NCI-H446 (cell line): ENCODE data around the gene ARV1.
"Not testable (repeated sequence)": the region's sequence is repeated elsewhere in the genome, so short reads cannot be mapped to it uniquely, and the experiment has no call there.

Experiments
- DNase-seq, 2 experiments: peaks; one replicate each; lab custom pipeline; 2025; lab: John Stamatoyannopoulos, UW

ARV1 gene

DNA sequence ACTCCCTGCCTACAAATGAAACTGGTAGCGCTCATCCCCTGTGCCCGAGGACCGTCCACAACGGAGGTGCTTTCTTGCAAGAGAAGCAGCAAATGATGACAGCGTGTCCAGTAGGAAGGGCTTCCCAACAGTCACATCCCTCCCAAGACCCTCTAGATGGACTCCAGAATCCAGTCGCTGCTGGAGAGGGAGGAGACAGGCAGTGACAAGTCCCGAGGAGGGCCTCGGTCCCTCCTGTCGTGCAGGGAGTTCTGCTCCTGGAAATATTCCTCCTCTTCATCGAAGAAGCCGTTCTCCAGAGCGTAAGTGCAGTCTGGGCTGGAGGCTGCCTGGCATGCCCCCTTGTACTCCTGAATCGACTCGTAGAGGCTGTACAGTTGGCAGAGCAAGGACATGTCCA is 40.8 kb downstream of the ARV1 start:
- no peak for DNase-seq

- DNase-seq = no peak
Observed at GRCh38 chr1:231020139-231020601, 41.3 kb downstream of the ARV1 start.

GRCh38 chr1:231020816-231021215 is 41.9 kb downstream of the ARV1 start:
- DNase-seq = no peak

GRCh38 chr1:231021540-231022031 is 42.7 kb downstream of the ARV1 start:
- DNase-seq = no peak

DNA sequence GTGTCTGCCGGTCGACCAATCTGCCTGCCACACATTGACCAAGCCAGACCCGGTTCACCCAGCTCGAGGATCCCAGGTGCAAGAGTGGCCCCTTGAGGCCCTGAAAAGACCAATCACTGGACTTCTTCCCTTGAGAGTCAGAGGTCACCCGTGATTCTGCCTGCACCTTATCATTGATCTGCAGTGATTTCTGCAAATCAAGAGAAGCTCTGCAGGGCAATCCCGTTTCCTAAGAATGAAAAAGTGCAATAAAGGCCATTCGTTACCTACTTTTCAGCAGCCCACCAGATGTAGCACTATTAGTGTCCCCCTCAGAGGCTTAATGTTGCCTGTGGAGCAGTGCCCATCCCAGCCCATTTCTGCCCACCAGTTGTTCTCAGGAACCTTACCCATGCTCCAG is 43.6 kb downstream of the ARV1 start:
- not testable (repeated sequence) for DNase-seq

- no peak for DNase-seq
Observed at GRCh38 chr1:231023150-231023549, 44.3 kb downstream of the ARV1 start.

GRCh38 chr1:231026576-231026975 is 47.7 kb downstream of the ARV1 start:
- DNase-seq = no peak

DNA sequence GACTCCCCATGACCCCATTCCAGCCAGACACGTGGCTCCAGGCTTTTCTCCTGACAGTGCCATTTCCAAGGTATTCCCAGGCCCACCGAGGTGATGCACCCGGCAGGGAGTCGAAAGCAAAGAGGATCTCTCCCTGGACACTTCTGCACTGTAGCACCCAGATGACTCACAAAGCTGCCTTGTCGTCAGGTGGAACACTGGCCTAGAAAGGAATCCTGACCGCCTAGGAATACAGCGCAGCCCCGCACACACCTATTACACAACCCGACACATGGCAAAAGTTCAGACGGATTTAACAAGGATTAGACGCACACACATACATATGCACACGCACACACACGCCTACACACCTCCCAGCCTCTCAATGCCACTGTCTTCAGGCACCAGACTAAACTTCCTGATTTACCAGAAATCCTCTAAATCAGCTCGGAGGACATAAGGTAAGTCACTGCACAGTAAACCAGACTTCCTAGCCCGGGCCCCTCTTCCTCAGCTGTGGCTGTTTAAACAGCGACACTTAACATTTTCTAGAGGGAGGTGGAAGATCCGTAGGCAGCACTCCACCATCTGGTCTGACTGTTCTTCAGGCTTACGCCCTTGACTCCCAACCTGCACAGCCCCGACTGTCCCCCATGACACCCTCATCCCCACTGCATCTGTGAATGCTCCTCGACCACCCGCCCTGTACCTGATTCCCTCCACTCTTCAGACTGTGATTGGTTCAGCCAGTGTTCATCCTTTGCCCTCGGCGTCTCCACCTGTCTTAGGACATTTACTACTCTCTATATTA is 48.4 kb downstream of the ARV1 start:
- no peak for DNase-seq

GRCh38 chr1:231027971-231028370 is 49.1 kb downstream of the ARV1 start:
- DNase-seq = no peak

DNA sequence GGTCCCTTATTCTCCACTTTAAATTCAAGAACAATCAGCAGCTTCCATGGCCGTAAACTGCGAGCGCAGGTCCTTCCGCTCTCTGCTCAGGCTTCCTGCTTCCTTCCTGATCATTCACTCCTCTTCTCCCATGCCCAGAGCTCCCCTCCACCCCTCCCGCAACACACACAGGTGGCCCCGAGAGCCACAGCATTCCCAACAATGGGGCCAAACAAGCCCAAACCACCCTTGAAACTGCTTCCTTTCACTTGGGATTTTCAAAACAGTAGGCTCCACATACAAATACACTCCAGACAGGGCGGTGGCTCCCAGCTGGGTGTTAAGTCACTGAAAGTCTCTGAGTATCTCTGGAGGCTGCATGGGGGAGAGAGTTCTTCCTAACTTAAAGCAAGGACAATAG is 49.8 kb downstream of the ARV1 start:
- DNase-seq = no peak

- DNase-seq = not testable (repeated sequence)
Observed at GRCh38 chr1:231029247-231029646, 50.4 kb downstream of the ARV1 start.

DNA sequence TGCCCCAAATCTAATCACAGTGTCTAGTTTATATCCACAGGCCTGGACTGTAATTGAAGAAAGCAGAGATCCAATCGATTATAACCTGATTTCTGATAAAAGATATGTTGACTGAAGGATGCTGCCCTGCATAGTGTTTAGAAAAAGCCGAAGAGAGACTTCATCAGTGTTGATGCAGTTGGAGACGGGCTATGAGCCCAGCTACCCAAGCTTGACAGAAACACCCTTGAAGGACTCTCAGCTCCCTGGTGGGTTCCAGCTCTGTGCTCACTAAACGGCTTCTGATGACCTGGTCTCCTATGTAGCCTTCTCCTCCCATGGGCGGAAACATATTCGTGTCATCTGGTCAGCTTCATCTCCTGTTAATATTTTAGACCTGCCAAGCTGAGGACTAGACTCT is 50.9 kb downstream of the ARV1 start:
- DNase-seq = no peak

- no peak for DNase-seq
Observed at GRCh38 chr1:231032963-231033362, 54.1 kb downstream of the ARV1 start.

- DNase-seq = no peak
Observed at GRCh38 chr1:231035799-231036198, 56.9 kb downstream of the ARV1 start.

DNA sequence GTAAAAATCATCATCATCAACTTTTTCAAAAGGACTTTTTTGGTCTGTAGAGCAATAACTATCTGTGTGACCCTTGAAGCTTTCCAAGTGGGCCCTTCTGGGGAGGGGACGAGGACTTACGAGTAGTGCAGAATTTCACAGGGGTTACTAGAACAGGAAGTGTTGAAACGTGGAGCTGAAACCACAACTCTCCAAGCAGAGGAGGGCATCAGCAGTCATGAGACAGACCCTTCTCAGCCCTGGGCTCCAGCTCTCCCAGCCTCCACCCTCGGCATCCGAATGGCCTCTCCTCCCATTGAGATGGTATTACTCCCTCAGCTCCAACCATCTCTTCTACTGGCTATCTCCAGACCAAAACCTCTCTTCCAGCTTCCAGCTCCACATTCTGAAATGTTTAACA is 57.5 kb downstream of the ARV1 start:
- no peak for DNase-seq

- DNase-seq = no peak
Observed at GRCh38 chr1:231037585-231038517, 59.0 kb downstream of the ARV1 start.

DNA sequence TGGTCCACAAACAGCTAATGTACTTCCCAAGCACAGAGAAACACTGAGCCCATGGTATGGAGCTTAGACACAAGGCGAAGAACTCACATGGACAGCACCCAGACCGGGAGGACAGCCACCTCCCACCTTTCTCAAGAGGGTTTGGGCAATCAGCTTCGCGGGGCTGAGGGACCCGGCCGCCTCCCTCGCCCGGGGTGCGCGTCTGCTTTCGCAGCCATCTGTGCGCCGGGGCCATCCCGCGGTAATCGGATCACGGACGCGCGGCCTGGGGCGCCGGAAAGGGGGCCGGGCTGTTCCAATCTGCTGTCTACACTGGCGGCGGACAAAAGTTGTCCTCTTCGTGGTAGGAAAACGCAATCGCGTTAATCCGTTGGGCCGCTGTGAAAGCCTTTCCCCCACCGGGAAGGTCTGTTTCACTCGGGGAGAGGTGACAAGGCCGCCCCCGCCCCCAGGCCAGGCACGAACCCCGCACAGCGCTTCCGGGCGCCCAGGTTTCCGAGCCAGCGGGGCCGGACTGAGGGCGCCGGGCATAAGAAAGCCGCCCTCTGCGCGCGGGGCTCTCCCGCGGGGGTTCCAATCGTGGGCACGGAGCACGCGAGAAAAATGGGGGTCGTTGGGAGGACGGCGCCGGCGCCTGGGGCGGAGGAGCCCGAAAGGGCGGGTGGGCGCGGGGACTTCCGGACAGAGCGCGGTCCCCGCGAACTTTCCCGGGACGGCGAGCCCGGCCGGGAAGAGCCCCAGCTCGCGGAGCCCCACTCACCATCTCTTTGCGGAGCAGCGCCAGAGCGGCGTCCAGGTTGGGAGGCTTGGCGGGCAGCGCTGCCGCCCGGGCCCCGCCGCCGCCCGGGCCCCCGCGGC is 60.5 kb downstream of the ARV1 start:
- DNase-seq = peak in 1 of 2 experiments; percentile 10

- peak in 1 of 2 experiments; percentile 51 for DNase-seq
Observed at GRCh38 chr1:231040019-231040799, 61.3 kb downstream of the ARV1 start, which contains the start of gene FAM89A. Gene FAM89A (minus strand): TSS chr1:231040254. CDS start chr1:231040211, 43 bp downstream.

DNA sequence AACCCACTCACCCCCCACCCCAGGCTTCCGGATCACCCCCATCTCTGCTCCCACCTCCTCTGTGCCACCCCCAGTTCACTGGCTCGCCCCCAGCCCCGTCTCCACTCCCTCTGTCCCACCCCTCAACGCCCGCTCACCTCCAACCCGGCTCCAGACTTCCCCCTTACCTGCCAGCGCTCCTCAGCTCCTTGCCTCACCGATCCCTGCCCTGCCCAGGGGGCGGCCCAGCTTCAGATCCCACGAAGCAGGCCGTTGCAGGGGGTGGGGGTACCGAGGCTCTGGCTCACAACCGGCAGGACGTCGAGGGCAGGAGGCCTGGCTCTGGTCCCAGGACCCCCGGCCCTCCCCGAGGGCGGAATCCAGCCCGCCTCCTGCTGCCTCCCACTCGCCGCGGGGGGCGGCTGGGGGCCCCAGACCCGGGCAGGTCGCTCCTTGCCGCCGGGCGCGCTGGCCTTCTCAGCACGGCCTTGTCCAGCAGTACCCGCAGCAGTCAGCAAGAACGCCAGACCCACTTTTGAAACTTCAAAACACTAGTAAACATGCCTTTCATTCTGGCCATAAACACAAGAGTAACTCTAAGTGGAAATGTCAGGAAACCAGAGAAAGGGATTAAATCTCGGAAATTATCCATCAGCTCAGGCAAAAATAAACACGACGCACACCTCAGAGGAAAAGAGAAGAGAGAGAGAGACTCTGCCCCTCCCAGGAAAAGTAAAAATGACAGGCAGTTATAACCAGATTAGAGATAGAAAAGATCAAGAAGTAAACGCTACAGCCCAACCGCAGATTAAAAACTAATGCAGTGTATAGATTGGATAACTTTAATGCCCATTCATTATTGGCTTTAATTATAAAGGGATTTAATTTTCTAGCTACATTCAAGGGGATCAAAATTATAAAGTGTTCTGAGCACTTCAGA is 62.2 kb downstream of the ARV1 start:
- DNase-seq = no peak
